ENCODE measurements around the gene MDFIC2. TPM values are rescaled to one million over a fixed set of nuclear protein-coding genes. Genes with fewer than 3 reads are reported as not detected.

The MDFIC2 gene
- total RNA-seq, 4 donors from 2014 or later: not detected

DNA sequence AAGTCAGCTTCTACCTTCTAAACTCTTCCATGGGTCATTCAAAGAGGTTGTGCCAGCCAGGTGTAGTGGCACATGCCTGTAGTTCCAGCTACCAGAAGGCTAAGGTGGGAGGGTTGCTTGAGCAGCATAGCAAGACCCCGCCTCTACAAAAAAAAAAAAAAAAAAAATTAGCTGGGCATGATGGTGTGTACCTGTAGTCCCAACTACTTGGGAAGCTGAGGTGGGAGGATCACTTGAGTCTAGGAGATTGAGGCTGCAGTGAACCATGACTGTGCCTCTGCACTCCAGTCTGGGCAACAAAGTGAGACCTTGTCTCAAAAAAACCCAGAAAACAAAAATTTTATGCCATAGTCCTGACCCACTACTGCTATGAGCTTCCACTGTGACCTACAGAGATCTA, 126.8 kb downstream of the MDFIC2 start:
- H3K36me3 ChIP-seq: no peaks in the 10 kb centered on the region
- 100% methylated on average over 1 of the region's 1 CpG for WGBS
- H3K4me1 ChIP-seq: no peaks in the 10 kb centered on the region
- TF ChIP-seq EP300 (IDR thresholded peaks at IDR 0.05) (no peak), POLR2AphosphoS5 (IDR thresholded peaks at IDR 0.05) (no peak), POLR2A (IDR thresholded peaks at IDR 0.05) (no peak)
- TF ChIP-seq, protein P1, sequence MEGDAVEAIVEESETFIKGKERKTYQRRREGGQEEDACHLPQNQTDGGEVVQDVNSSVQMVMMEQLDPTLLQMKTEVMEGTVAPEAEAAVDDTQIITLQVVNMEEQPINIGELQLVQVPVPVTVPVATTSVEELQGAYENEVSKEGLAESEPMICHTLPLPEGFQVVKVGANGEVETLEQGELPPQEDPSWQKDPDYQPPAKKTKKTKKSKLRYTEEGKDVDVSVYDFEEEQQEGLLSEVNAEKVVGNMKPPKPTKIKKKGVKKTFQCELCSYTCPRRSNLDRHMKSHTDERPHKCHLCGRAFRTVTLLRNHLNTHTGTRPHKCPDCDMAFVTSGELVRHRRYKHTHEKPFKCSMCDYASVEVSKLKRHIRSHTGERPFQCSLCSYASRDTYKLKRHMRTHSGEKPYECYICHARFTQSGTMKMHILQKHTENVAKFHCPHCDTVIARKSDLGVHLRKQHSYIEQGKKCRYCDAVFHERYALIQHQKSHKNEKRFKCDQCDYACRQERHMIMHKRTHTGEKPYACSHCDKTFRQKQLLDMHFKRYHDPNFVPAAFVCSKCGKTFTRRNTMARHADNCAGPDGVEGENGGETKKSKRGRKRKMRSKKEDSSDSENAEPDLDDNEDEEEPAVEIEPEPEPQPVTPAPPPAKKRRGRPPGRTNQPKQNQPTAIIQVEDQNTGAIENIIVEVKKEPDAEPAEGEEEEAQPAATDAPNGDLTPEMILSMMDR (IDR thresholded peaks at IDR 0.05): no peak
- H3K4me3 ChIP-seq: no peak overlapping the region
- H3K9me3 ChIP-seq: no peaks in the 10 kb centered on the region
- no peak overlapping the region for H3K27ac ChIP-seq
- H3K27me3 ChIP-seq: peaks cover 16% of the 10 kb centered on the region
- no peak for DNase-seq (ENCODE audit: low spot score in 2 of 2)

DNA sequence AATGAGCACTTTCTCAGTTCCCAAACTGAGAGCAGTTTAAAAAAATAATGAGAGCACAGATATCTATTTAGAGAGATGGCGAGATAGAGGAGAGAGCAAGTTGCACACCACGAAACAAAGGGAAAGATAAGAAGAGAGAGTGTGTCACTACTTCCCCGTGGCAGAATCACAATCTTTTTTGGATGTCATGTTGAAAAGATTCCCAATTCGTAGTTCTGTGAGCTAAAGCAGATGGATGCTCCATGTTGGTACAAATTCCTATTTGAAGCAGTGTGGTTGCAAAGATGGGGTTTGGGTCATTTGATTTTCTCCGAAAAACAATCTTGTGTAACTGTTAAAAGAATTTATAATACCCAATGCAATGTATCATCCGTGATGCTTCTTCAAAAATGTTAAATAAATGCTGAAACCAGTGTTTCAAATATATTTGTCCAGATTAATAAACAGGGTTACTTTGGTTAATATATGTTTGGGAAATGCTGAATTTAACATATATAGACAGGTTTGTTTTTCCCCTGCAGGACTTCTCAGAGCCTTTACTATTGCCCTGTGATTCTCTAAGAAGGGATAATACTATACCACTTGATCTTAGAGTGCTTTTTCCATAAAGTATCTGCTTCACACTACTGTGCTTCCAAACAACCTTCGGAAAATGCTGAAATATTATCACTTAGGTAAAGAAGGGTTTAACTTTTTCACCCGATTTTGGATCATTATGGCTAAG, 128.5 kb downstream of the MDFIC2 start:
- Histone ChIP-seq H3K36me3 (no peaks in the 10 kb centered on the region), H3K27ac (no peak overlapping the region), H3K27me3 (peaks cover 16% of the 10 kb centered on the region), H3K9me3 (no peaks in the 10 kb centered on the region), H3K4me1 (no peaks in the 10 kb centered on the region), H3K4me3 (no peak overlapping the region)
- TF ChIP-seq POLR2A (IDR thresholded peaks at IDR 0.05) (no peak), POLR2AphosphoS5 (IDR thresholded peaks at IDR 0.05) (no peak), EP300 (IDR thresholded peaks at IDR 0.05) (no peak)
- TF ChIP-seq, protein P1 (IDR thresholded peaks at IDR 0.05): no peak
- WGBS: 89% methylated on average over 8 of the region's 8 CpGs
- DNase-seq (ENCODE audit: low spot score in 2 of 2): no peak

DNA sequence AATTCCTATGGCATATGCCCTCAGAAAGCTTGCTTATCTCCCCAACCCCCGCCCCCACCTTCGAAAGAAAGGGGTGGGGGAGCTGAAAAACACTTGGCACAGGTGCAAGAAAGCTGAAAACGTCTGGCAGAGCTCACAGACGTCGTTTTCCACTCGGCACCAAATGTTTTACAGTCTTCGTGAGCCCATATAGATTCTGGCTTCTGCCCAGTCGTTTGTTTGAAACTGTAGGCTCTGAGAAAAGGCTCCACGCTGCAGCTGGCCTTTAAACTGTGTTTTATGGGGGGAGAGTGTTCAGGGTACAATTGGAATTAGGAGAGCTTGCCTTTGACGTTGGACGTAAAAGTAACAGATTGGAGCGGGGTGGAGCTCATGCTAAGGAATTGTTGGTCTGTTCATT, 130.3 kb downstream of the MDFIC2 start:
- H3K36me3 ChIP-seq: no peaks in the 10 kb centered on the region
- no peak overlapping the region for H3K27ac ChIP-seq
- no peak for TF ChIP-seq POLR2A (IDR thresholded peaks at IDR 0.05)
- TF ChIP-seq, protein P1 (IDR thresholded peaks at IDR 0.05): no peak
- no peak for TF ChIP-seq POLR2AphosphoS5 (IDR thresholded peaks at IDR 0.05)
- TF ChIP-seq EP300 (IDR thresholded peaks at IDR 0.05): no peak
- H3K4me1 ChIP-seq: no peaks in the 10 kb centered on the region
- H3K9me3 ChIP-seq: no peaks in the 10 kb centered on the region
- WGBS: 50% methylated on average over 12 of the region's 12 CpGs
- H3K27me3 ChIP-seq: peaks cover 16% of the 10 kb centered on the region
- no peak for DNase-seq (ENCODE audit: low spot score in 2 of 2)
- H3K4me3 ChIP-seq: no peak overlapping the region

DNA sequence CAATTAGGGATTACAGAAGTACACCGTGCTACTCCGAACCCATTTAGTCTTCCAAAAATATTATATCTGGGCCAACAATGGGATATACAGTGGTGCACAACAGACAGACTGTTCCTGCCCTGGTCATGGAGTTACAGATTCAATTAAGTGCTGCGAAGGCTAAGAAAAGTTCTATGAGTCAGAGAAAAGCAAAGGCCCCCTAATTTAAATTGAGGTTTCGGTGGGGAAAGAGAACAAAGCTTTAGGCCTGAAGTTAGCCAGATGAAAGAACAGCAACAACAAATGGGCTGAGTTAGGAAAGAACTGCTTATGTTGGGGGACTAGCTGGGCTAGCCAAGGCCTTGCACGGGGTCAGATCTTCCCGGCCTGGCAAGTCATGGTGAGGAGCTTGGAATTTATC, 131.8 kb downstream of the MDFIC2 start:
- H3K27me3 ChIP-seq: peaks cover 15% of the 10 kb centered on the region
- no peaks in the 10 kb centered on the region for H3K9me3 ChIP-seq
- H3K4me3 ChIP-seq: no peak overlapping the region
- DNase-seq (ENCODE audit: low spot score in 2 of 2): no peak
- H3K4me1 ChIP-seq: no peaks in the 10 kb centered on the region
- no peaks in the 10 kb centered on the region for H3K36me3 ChIP-seq
- 90% methylated on average over 6 of the region's 6 CpGs for WGBS
- TF ChIP-seq, protein P1 (IDR thresholded peaks at IDR 0.05): no peak
- TF ChIP-seq EP300 (IDR thresholded peaks at IDR 0.05): no peak
- no peak for TF ChIP-seq POLR2AphosphoS5 (IDR thresholded peaks at IDR 0.05)
- TF ChIP-seq POLR2A (IDR thresholded peaks at IDR 0.05): no peak
- H3K27ac ChIP-seq: no peak overlapping the region

DNA sequence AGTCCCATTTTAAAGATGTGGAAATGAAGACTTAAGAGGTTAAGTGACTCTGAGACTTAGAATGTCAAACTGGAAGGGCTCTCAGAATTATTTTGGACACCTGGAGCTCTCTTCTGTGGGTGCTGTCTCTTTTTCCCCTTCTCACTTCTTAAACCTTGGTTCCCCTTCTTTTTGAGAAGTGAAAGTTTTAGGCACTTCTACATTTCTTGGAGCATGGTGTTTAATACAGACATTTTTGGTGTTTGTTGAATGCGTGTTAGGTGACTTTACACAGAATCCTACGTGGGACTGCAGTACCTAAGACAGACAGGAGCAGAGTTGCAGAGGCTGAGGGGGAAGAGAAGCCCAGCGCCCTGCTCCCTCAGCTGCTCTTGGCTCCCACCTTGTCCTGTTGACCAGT, 133.3 kb downstream of the MDFIC2 start:
- H3K4me3 ChIP-seq: no peak overlapping the region
- no peaks in the 10 kb centered on the region for H3K36me3 ChIP-seq
- H3K27ac ChIP-seq: no peak overlapping the region
- no peaks in the 10 kb centered on the region for H3K9me3 ChIP-seq
- H3K27me3 ChIP-seq: peaks cover 10% of the 10 kb centered on the region
- no peak for TF ChIP-seq POLR2A (IDR thresholded peaks at IDR 0.05)
- no peak for TF ChIP-seq POLR2AphosphoS5 (IDR thresholded peaks at IDR 0.05)
- TF ChIP-seq, protein P1 (IDR thresholded peaks at IDR 0.05): no peak
- no peak for TF ChIP-seq EP300 (IDR thresholded peaks at IDR 0.05)
- 83% methylated on average over 3 of the region's 3 CpGs for WGBS
- no peak for DNase-seq (ENCODE audit: low spot score in 2 of 2)
- H3K4me1 ChIP-seq: no peaks in the 10 kb centered on the region

All from suprapubic skin (tissue), 4 donors.